ENCODE measurements around the gene SUSD6. TPM values are rescaled to one million over a fixed set of nuclear protein-coding genes. Genes with fewer than 3 reads are reported as not detected.

The SUSD6 gene
- total RNA-seq, 1 donor from 2014 or later = 49.0 TPM

- Histone ChIP-seq H3K27me3 (ENCODE audit: control insufficient read depth, insufficient read depth, low read length) (no peaks in the 10 kb centered on the region), H3K36me3 (ENCODE audit: control insufficient read depth, insufficient read depth, low read length) (no peaks in the 10 kb centered on the region), H3K4me3 (ENCODE audit: low read depth, low read length) (no peak overlapping the region)
- TF ChIP-seq CTCF (IDR thresholded peaks at IDR 0.05; ENCODE audit: insufficient read depth, low read length, poor library complexity, severe bottlenecking) = no peak
- no peak for DNase-seq (ENCODE audit: low read depth)
Measured at GRCh38 chr14:69617796-69618195, 6.4 kb downstream of the SUSD6 start.

GRCh38 chr14:69619012-69619411 is 7.6 kb downstream of the SUSD6 start:
- DNase-seq (ENCODE audit: low read depth) = no peak
- H3K4me3 ChIP-seq (ENCODE audit: low read depth, low read length) = no peak overlapping the region
- H3K36me3 ChIP-seq (ENCODE audit: control insufficient read depth, insufficient read depth, low read length) = no peaks in the 10 kb centered on the region
- no peak for TF ChIP-seq CTCF (IDR thresholded peaks at IDR 0.05; ENCODE audit: insufficient read depth, low read length, poor library complexity, severe bottlenecking)
- H3K27me3 ChIP-seq (ENCODE audit: control insufficient read depth, insufficient read depth, low read length) = no peaks in the 10 kb centered on the region

GRCh38 chr14:69620211-69620611 is 8.8 kb downstream of the SUSD6 start:
- H3K36me3 ChIP-seq (ENCODE audit: control insufficient read depth, insufficient read depth, low read length) = no peaks in the 10 kb centered on the region
- no peak for TF ChIP-seq CTCF (IDR thresholded peaks at IDR 0.05; ENCODE audit: insufficient read depth, low read length, poor library complexity, severe bottlenecking)
- no peak for DNase-seq (ENCODE audit: low read depth)
- no peak overlapping the region for H3K4me3 ChIP-seq (ENCODE audit: low read depth, low read length)
- no peaks in the 10 kb centered on the region for H3K27me3 ChIP-seq (ENCODE audit: control insufficient read depth, insufficient read depth, low read length)

GRCh38 chr14:69620981-69621380 is 9.6 kb downstream of the SUSD6 start:
- H3K36me3 ChIP-seq (ENCODE audit: control insufficient read depth, insufficient read depth, low read length) = no peaks in the 10 kb centered on the region
- TF ChIP-seq CTCF (IDR thresholded peaks at IDR 0.05; ENCODE audit: insufficient read depth, low read length, poor library complexity, severe bottlenecking) = no peak
- DNase-seq (ENCODE audit: low read depth) = no peak
- no peaks in the 10 kb centered on the region for H3K27me3 ChIP-seq (ENCODE audit: control insufficient read depth, insufficient read depth, low read length)
- H3K4me3 ChIP-seq (ENCODE audit: low read depth, low read length) = no peak overlapping the region

GRCh38 chr14:69624136-69624535 is 12.7 kb downstream of the SUSD6 start:
- no peak for TF ChIP-seq CTCF (IDR thresholded peaks at IDR 0.05; ENCODE audit: insufficient read depth, low read length, poor library complexity, severe bottlenecking)
- H3K4me3 ChIP-seq (ENCODE audit: low read depth, low read length) = no peak overlapping the region
- no peaks in the 10 kb centered on the region for H3K36me3 ChIP-seq (ENCODE audit: control insufficient read depth, insufficient read depth, low read length)

GRCh38 chr14:69625299-69626131 is 14.1 kb downstream of the SUSD6 start:
- no peaks in the 10 kb centered on the region for H3K27me3 ChIP-seq (ENCODE audit: control insufficient read depth, insufficient read depth, low read length)
- no peak for TF ChIP-seq CTCF (IDR thresholded peaks at IDR 0.05; ENCODE audit: insufficient read depth, low read length, poor library complexity, severe bottlenecking)
- no peaks in the 10 kb centered on the region for H3K36me3 ChIP-seq (ENCODE audit: control insufficient read depth, insufficient read depth, low read length)
- DNase-seq (ENCODE audit: low read depth) = no peak
- no peak overlapping the region for H3K4me3 ChIP-seq (ENCODE audit: low read depth, low read length)

More at GRCh38 chr14:69624136-69624535, 12.7 kb downstream of the SUSD6 start:
- H3K27me3 ChIP-seq (ENCODE audit: control insufficient read depth, insufficient read depth, low read length) = no peaks in the 10 kb centered on the region
- DNase-seq (ENCODE audit: low read depth) = no peak
